HepG2 (cell line): ENCODE data around the gene MBD4. TPM values are rescaled to one million over a fixed set of nuclear protein-coding genes. Genes with fewer than 3 reads are reported as not detected.
A peak's percentile ranks its signal among the peaks of the same experiment; 100 is the strongest.

Experiments used
- ATF4 ChIP-seq, 2 experiments: fragments of 450-650 bp in 1 of 2; sonication (generic) in 1 of 2; formaldehyde crosslinking; IDR thresholded peaks; 2 replicates each; pipeline versions ENCODE4 v1.5.0 to v1.8.0; 2020 to 2022; ENCODE audit warnings: mild to moderate bottlenecking in 1 of 2, missing genetic modification reagents in 1 of 2
- CBX2 ChIP-seq, 2 experiments: fragments of 200-600 bp in 1 of 2; sonication (generic); formaldehyde crosslinking in 1 of 2; IDR thresholded peaks; 2 replicates each; pipeline versions ENCODE4 v1.7.0 to v1.8.1; 2018 to 2022; ENCODE audit warnings: low read depth in 2 of 2, low read length in 1 of 2, mild to moderate bottlenecking in 1 of 2, missing genetic modification reagents in 1 of 2
- CCAR2 ChIP-seq: fragments of 200-400 bp; formaldehyde crosslinking; optimal IDR thresholded peaks from 2 replicates; pipeline ENCODE3; 2018; ENCODE audit warnings: low read depth, mild to moderate bottlenecking, low read length, moderate library complexity
- CEBPB ChIP-seq: IDR thresholded peaks from 2 replicates; pipeline ENCODE4 v1.6.1; 2011; ENCODE audit warnings: low read depth, low read length, improper control_type of control experiment, borderline replicate concordance
- DDIT3 ChIP-seq: sonication (generic); formaldehyde crosslinking; IDR thresholded peaks from 2 replicates; pipeline ENCODE4 v1.4.0; 2020; ENCODE audit warnings: mild to moderate bottlenecking, missing genetic modification reagents
- ERF ChIP-seq: IDR thresholded peaks from 2 replicates; pipeline ENCODE4 v1.6.1; 2018; ENCODE audit warnings: missing biosample characterization, missing genetic modification reagents
- GTF3A ChIP-seq: sonication (generic); formaldehyde crosslinking; conservative IDR thresholded peaks from 2 replicates; pipeline ENCODE4 v1.4.0; 2020; ENCODE audit warnings: mild to moderate bottlenecking, missing genetic modification reagents
- JUND ChIP-seq: sonication (generic); formaldehyde crosslinking; IDR thresholded peaks from 2 replicates; pipeline ENCODE4 v1.8.0; 2022; ENCODE audit warnings: mild to moderate bottlenecking, missing genetic modification reagents
- PHF21A ChIP-seq: sonication (generic); formaldehyde crosslinking; IDR thresholded peaks from 2 replicates; pipeline ENCODE4 v1.5.0; 2020; ENCODE audit warnings: mild to moderate bottlenecking, missing genetic modification reagents
- THRA ChIP-seq: sonication (generic); formaldehyde crosslinking; IDR thresholded peaks from 2 replicates; pipeline ENCODE4 v1.4.0; 2020; ENCODE audit warnings: missing genetic modification reagents, borderline replicate concordance
- U2AF1 ChIP-seq: fragments of 200-400 bp; formaldehyde crosslinking; optimal IDR thresholded peaks from 2 replicates; pipeline ENCODE3; 2017; ENCODE audit warnings: mild to moderate bottlenecking, low read depth, low read length
- U2AF2 ChIP-seq: fragments of 200-400 bp; formaldehyde crosslinking; IDR thresholded peaks from 2 replicates; pipeline ENCODE4 v1.6.1; 2017; ENCODE audit warnings: low read depth, mild to moderate bottlenecking, low read length
- ZBTB20 ChIP-seq: sonication (generic); formaldehyde crosslinking; IDR thresholded peaks from 2 replicates; pipeline ENCODE4 v1.8.1; 2023; ENCODE audit warnings: missing genetic modification reagents, low read depth, mild to moderate bottlenecking, borderline replicate concordance
- ZNF143 ChIP-seq: sonication (generic); formaldehyde crosslinking; IDR thresholded peaks from 2 replicates; pipeline ENCODE4 v1.4.0; 2020; ENCODE audit warnings: missing genetic modification reagents
- ZNF235 ChIP-seq: sonication (generic); formaldehyde crosslinking; IDR thresholded peaks from 2 replicates; pipeline ENCODE4 v1.8.1; 2023; ENCODE audit warnings: mild to moderate bottlenecking, missing genetic modification reagents, borderline replicate concordance
- ZNF292 ChIP-seq: sonication (generic); formaldehyde crosslinking; IDR thresholded peaks from 2 replicates; pipeline ENCODE4 v1.8.1; 2022; ENCODE audit warnings: mild to moderate bottlenecking, low read depth, missing genetic modification reagents, borderline replicate concordance
- ZNF30 ChIP-seq: sonication (generic); formaldehyde crosslinking; IDR thresholded peaks from 2 replicates; pipeline ENCODE4 v1.5.0; 2020; ENCODE audit warnings: mild to moderate bottlenecking, missing genetic modification reagents
- ZNF558 ChIP-seq: sonication (generic); formaldehyde crosslinking; IDR thresholded peaks from 2 replicates; pipeline ENCODE4 v1.9.0; 2022; ENCODE audit warnings: mild to moderate bottlenecking, missing genetic modification reagents, borderline replicate concordance
- ZNF703 ChIP-seq: sonication (generic); formaldehyde crosslinking; IDR thresholded peaks from 2 replicates; pipeline ENCODE4 v1.5.1; 2020; ENCODE audit warnings: missing genetic modification reagents, mild to moderate bottlenecking, moderate library complexity, borderline replicate concordance
- polyA plus RNA-seq, 8 experiments: library from polyadenylated mRNA; depleted of rRNA in 3 of 8; stranded (reverse) in 7 of 8; unstranded in 1 of 8; fragments of >200 nt; fragmentation: Illumina TruSeq in 4 of 8; extraction: Trizol in 4 of 8; gene quantifications; 2 replicates each; pipeline versions ENCODE4 v1.2.1 to v1.2.3, GENCODE V29; 2011 to 2016; ENCODE audit warnings: low read depth in 4 of 8, missing spikeins in 1 of 8, mixed read lengths in 1 of 8; ENCODE audit not compliant: insufficient read depth in 1 of 8
- total RNA-seq, 5 experiments: library from RNA; depleted of rRNA; stranded (reverse); fragments of >200 nt; fragmentation: Illumina TruSeq; extraction: Trizol; gene quantifications; 2 replicates each; pipeline ENCODE4 v1.2.3, GENCODE V29; 2016; ENCODE audit warnings: low read depth in 1 of 5
- TF ChIP-seq, protein P1 (sequence below): sonication (generic); formaldehyde crosslinking; IDR thresholded peaks from 2 replicates; pipeline ENCODE4 v1.4.0; 2020; ENCODE audit warnings: missing genetic modification reagents
- TF ChIP-seq, protein P2 (sequence below): IDR thresholded peaks from 2 replicates; pipeline ENCODE4 v1.6.1; 2018; ENCODE audit warnings: missing genetic modification reagents, mild to moderate bottlenecking, missing compliant biosample characterization

Gene MBD4
- total and polyA plus RNA-seq, 2 of the 13 experiments (the other 11 are each of a cell fraction or from before 2014, with no cell fraction given): 14.9 to 25.3 TPM

DNA sequence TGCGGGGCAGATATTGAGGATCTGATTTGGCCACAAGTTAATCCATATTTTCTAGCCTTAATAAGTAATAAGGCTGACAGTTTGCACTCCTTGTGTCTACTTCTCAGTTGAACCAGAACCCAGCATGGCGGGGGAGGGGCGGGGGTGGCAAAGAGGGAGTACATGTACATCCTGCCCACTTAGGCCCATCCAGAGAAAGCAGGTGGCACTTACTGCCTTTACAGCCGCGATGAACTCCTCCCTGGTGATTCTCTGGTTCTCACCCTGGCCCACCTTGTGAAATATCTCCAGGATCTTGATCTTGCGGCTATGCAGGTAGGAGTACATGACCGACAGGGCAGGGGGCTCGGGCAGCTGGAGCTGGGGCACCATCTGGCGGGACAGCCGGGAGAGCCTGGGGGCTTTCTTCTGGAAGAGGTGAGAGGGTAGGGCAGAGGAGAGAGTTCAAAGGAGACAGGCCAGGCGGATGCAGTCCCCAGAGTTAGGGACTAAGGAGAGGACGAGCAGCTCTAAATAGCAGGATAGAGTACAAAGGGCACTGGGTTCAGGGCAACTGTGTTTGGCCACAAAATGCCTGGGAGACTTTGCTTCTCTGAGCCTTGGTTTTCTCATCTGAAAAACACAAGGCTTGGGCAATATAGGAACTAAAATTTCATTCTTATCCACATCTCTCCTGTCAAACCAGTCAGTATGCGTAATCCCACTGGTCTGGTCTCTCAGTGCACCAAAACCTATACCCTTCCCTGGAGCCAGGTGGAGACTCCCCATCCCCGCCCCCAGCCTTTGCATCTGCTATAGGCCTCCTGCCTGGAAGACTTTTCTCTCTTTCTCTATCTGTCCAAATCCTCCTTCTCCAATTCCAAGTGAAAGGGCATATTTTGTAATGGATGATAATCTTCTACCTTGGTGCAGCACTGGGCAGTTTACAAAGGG, 21.4 kb downstream of the MBD4 start (continued):
- TF ChIP-seq GTF3A (CRISPR knock-in tag) (no peak), ERF (CRISPR knock-in tag) (peak; percentile 21; the same call in 1 of the 2 replicates), U2AF2 (no peak), ZNF703 (no peak), ZBTB20 (CRISPR knock-in tag) (no peak), ZNF143 (no peak), ZNF235 (CRISPR knock-in tag) (no peak), THRA (CRISPR knock-in tag) (no peak), ZNF30 (no peak), CEBPB (no peak), ZNF292 (no peak), ATF4 (CRISPR knock-in tag; IDR thresholded peaks at IDR 0.05) (no peak), CBX2 (IDR thresholded peaks at IDR 0.05; ENCODE audit: low read depth, low read length) (no peak), CBX2 (CRISPR knock-in tag; IDR thresholded peaks at IDR 0.05; ENCODE audit: low read depth) (no peak), U2AF1 (no peak), DDIT3 (CRISPR knock-in tag) (no peak), PHF21A (CRISPR knock-in tag) (peak; percentile 68), ZNF558 (no peak), CCAR2 (no peak), JUND (CRISPR knock-in tag) (no peak)
- TF ChIP-seq, protein P1, sequence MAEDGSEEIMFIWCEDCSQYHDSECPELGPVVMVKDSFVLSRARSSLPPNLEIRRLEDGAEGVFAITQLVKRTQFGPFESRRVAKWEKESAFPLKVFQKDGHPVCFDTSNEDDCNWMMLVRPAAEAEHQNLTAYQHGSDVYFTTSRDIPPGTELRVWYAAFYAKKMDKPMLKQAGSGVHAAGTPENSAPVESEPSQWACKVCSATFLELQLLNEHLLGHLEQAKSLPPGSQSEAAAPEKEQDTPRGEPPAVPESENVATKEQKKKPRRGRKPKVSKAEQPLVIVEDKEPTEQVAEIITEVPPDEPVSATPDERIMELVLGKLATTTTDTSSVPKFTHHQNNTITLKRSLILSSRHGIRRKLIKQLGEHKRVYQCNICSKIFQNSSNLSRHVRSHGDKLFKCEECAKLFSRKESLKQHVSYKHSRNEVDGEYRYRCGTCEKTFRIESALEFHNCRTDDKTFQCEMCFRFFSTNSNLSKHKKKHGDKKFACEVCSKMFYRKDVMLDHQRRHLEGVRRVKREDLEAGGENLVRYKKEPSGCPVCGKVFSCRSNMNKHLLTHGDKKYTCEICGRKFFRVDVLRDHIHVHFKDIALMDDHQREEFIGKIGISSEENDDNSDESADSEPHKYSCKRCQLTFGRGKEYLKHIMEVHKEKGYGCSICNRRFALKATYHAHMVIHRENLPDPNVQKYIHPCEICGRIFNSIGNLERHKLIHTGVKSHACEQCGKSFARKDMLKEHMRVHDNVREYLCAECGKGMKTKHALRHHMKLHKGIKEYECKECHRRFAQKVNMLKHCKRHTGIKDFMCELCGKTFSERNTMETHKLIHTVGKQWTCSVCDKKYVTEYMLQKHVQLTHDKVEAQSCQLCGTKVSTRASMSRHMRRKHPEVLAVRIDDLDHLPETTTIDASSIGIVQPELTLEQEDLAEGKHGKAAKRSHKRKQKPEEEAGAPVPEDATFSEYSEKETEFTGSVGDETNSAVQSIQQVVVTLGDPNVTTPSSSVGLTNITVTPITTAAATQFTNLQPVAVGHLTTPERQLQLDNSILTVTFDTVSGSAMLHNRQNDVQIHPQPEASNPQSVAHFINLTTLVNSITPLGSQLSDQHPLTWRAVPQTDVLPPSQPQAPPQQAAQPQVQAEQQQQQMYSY: no peak
- TF ChIP-seq, protein P2, sequence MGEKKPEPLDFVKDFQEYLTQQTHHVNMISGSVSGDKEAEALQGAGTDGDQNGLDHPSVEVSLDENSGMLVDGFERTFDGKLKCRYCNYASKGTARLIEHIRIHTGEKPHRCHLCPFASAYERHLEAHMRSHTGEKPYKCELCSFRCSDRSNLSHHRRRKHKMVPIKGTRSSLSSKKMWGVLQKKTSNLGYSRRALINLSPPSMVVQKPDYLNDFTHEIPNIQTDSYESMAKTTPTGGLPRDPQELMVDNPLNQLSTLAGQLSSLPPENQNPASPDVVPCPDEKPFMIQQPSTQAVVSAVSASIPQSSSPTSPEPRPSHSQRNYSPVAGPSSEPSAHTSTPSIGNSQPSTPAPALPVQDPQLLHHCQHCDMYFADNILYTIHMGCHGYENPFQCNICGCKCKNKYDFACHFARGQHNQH: no peak
